ENCODE measurements around the gene IL17C. TPM values are rescaled to one million over a fixed set of nuclear protein-coding genes. Genes with fewer than 3 reads are reported as not detected.

Gene IL17C
- total and polyA plus RNA-seq, 9 donors = not detected

DNA sequence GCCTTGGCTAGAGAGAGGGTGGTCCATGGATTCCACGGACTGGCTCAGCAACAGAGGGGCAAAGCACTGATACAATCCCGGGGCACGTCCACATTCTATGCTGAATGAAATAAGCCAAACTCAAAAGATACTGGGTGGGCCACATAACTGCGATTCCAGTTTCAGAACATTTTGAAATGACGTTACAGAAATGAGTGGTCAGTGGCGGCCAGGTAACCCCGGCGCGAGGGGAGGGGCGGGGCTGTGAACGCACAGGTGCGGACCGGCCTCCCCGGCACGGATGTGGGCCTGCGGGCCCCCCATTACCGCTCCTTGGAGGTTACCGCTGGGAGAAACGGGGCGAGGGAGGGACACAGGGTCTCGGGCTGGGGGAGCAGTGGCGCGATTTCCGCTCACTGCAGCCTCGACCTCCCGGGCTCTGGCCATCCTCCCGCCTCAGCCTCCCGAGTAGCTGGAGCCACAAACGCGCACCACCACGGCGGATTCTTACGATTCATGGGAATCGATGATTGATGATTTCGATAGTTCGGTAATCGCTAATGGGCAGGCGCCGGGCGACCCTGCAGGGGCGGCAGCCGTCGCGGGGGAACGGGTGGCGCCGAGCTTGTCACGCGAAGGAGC, 24.0 kb downstream of the IL17C start:
- intact Hi-C loops (cut with DNase I) = no loop called here
- Histone ChIP-seq H3K36me3 (no peaks in the 10 kb centered on the region), H3K27ac (peak overlapping the region in 1 of 2 donors; percentile 31), H3K4me1 (ENCODE audit: insufficient read depth) (peaks cover 3% of the 10 kb centered on the region), H3K9me3 (no peaks in the 10 kb centered on the region), H3K4me3 (peak overlapping the region; percentile 70), H3K27me3 (no peaks in the 10 kb centered on the region)
- peak in 1 of 5 donors; percentile 51 for DNase-seq
- 0 to 1% (median 1%) methylated on average over 21 to 49 of the region's 49 CpGs for WGBS, 3 donors
- TF ChIP-seq POLR2A (IDR thresholded peaks at IDR 0.05) (no peak), EP300 (IDR thresholded peaks at IDR 0.05) (no peak)
- TF ChIP-seq, protein P1, sequence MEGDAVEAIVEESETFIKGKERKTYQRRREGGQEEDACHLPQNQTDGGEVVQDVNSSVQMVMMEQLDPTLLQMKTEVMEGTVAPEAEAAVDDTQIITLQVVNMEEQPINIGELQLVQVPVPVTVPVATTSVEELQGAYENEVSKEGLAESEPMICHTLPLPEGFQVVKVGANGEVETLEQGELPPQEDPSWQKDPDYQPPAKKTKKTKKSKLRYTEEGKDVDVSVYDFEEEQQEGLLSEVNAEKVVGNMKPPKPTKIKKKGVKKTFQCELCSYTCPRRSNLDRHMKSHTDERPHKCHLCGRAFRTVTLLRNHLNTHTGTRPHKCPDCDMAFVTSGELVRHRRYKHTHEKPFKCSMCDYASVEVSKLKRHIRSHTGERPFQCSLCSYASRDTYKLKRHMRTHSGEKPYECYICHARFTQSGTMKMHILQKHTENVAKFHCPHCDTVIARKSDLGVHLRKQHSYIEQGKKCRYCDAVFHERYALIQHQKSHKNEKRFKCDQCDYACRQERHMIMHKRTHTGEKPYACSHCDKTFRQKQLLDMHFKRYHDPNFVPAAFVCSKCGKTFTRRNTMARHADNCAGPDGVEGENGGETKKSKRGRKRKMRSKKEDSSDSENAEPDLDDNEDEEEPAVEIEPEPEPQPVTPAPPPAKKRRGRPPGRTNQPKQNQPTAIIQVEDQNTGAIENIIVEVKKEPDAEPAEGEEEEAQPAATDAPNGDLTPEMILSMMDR (IDR thresholded peaks at IDR 0.05) = no peak

DNA sequence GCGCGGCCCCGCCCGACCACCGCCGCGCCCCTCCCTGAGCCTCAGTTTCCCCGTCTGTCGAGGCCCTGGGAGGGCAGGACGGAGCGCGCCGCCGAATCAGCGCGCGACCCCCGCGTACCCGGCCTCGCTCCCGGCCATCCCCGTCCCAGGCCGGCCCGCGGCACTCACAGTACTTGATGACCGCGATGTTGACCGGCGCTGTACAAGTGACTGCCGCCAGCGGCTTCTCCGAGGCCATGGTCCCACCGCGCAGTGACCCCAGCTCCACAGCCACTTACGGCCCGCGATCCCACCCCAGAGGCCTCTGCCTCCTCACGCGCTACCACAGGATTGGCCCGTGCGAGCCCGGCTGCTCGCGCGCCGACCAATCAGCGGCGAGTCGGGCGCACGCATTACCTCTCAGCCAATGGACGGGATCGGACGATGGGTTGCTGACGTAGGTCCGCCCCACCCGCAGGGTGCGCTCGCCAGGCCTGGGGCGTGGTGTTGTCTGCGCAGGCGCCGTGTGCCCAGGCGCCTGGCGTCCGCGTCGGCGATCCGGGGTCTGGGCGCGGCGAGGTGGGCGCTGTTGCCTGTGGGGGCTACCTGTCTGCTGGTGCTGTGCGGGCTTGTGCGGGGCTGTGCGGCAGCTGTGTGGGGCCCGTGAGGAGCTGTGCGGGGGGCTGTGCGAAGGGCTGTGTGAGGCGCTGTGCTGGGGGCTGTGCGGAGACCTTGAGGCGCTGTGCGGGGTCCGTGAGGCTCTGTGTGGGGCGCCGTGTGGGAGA, 24.7 kb downstream of the IL17C start, which contains the start of gene MVD:
Gene MVD (minus strand): TSS at position 249 of the 764 bp plus-strand sequence. CDS start 11 bp downstream, at position 238.
- intact Hi-C loops (cut with DNase I) = no loop called here
- no peaks in the 10 kb centered on the region for H3K36me3 ChIP-seq
- H3K27ac ChIP-seq = peak within 1 kb of the TSS in 1 of 2 donors; percentile 35
- TF ChIP-seq, protein P1 (IDR thresholded peaks at IDR 0.05) = peak in 1 of 3 donors; percentile 31
- peak; percentile 63 for TF ChIP-seq POLR2A (IDR thresholded peaks at IDR 0.05)
- no peak for TF ChIP-seq EP300 (IDR thresholded peaks at IDR 0.05)
- WGBS, 3 donors = 0 to 1% (median 0%) methylated on average over 60 to 88 of the region's 88 CpGs
- no peaks in the 10 kb centered on the region for H3K27me3 ChIP-seq
- peak; percentile 96 to 97 (median 96) for DNase-seq
- peaks cover 3% of the 10 kb centered on the region for H3K4me1 ChIP-seq (ENCODE audit: insufficient read depth)
- H3K9me3 ChIP-seq = no peaks in the 10 kb centered on the region
- H3K4me3 ChIP-seq = peak within 1 kb of the TSS; percentile 70

DNA sequence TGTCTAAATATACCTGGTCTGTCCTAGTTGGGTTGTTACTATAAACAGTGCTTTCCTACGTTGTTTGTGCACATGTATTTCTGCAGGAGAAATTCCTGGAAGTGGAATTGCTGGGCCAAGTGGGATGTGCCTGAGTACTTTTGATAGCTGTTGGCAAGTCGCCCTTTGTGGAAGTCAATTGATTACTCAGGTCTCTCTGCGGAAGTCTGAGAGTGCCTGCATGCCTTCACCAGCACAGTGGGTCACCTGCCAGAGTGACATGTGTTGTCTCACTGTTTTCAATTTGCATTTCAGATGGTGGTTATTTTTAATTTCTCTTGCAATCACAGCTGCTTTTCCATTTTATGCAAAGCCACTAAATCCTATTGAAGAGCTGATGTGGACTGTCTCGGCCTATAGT, 26.8 kb downstream of the IL17C start:
- no peak for DNase-seq
- TF ChIP-seq POLR2A (IDR thresholded peaks at IDR 0.05) (no peak), EP300 (IDR thresholded peaks at IDR 0.05) (no peak)
- TF ChIP-seq, protein P1 (IDR thresholded peaks at IDR 0.05) = no peak
- Histone ChIP-seq H3K27ac (no peak overlapping the region), H3K4me3 (no peak overlapping the region), H3K27me3 (no peaks in the 10 kb centered on the region), H3K4me1 (ENCODE audit: insufficient read depth) (peaks cover 3% of the 10 kb centered on the region), H3K9me3 (no peaks in the 10 kb centered on the region), H3K36me3 (no peaks in the 10 kb centered on the region)
- 62 to 63% (median 62%) methylated on average over 4 of the region's 4 CpGs for WGBS, 3 donors
- intact Hi-C loops (cut with DNase I) = no loop called here

DNA sequence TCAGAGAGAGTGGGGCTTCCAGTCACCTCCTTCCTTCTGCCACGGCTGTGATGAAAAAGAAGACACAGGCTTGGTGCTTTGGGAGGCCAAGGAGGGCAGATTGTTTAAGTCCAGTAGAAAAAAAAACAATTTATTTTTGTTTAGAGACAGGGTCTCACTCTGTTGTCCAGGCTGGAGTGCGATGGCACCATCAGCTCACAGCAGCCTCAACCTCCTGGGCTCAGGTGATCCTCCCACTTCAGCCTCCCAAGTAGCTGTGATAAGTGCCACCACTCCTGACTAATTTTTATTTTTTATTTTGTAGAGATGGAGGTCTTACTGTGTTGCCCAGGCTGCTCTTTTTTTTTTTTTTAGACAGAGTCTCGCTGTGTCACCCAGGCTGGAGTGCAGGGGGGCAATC, 27.2 kb downstream of the IL17C start:
- no peak overlapping the region for H3K4me3 ChIP-seq
- 94 to 98% (median 96%) methylated on average over 3 of the region's 3 CpGs for WGBS, 3 donors
- H3K27me3 ChIP-seq = no peaks in the 10 kb centered on the region
- H3K4me1 ChIP-seq (ENCODE audit: insufficient read depth) = peaks cover 3% of the 10 kb centered on the region
- no peak for DNase-seq
- no peak overlapping the region for H3K27ac ChIP-seq
- no peaks in the 10 kb centered on the region for H3K9me3 ChIP-seq
- TF ChIP-seq POLR2A (IDR thresholded peaks at IDR 0.05) (no peak), EP300 (IDR thresholded peaks at IDR 0.05) (no peak)
- TF ChIP-seq, protein P1 (IDR thresholded peaks at IDR 0.05) = no peak
- no peaks in the 10 kb centered on the region for H3K36me3 ChIP-seq
- intact Hi-C loops (cut with DNase I) = no loop called here

Data from ovary (tissue), 9 donors.